Measurements from ENCODE around the gene ACTL7B. TPM values are rescaled to one million over a fixed set of nuclear protein-coding genes. Genes with fewer than 3 reads are reported as not detected.
A peak's percentile ranks its signal among the peaks of the same experiment; 100 is the strongest.

The ACTL7B gene
- total RNA-seq, 4 donors from 2014 or later: not detected

- 55 to 66% methylated on average over 4 of the region's 4 CpGs for WGBS, 2 donors
- H3K4me3 ChIP-seq (ENCODE audit: low read depth, poor library complexity, severe bottlenecking): no peak overlapping the region
- peak in 1 of 2 donors; percentile 31 for DNase-seq (ENCODE audit: low spot score in 2 of 2)
- TF ChIP-seq POLR2A (IDR thresholded peaks at IDR 0.05) (no peak), CTCF (IDR thresholded peaks at IDR 0.05) (no peak)
- intact Hi-C loops (cut with DNase I; ENCODE audit: low total_unique reads): no loop called here
These were observed 18.3 kb downstream of the ACTL7B start for GRCh38 chr9:108837530-108837929.

GRCh38 chr9:108836781-108837180 lies 19.0 kb downstream of the ACTL7B start:
- WGBS, 2 donors: 52 to 60% methylated on average over 5 of the region's 5 CpGs
- intact Hi-C loops (cut with DNase I; ENCODE audit: low total_unique reads): no loop called here

GRCh38 chr9:108836319-108836718 lies 19.5 kb downstream of the ACTL7B start:
- intact Hi-C loops (cut with DNase I; ENCODE audit: low total_unique reads): no loop called here
- 69 to 82% methylated on average over 9 of the region's 9 CpGs for WGBS, 2 donors
- DNase-seq (ENCODE audit: low spot score in 2 of 2): no peak
- TF ChIP-seq CTCF (IDR thresholded peaks at IDR 0.05) (no peak), POLR2A (IDR thresholded peaks at IDR 0.05) (no peak)
- H3K4me3 ChIP-seq (ENCODE audit: low read depth, poor library complexity, severe bottlenecking): no peak overlapping the region

More at GRCh38 chr9:108836781-108837180, 19.0 kb downstream of the ACTL7B start:
- TF ChIP-seq POLR2A (IDR thresholded peaks at IDR 0.05): no peak
- no peak for TF ChIP-seq CTCF (IDR thresholded peaks at IDR 0.05)
- DNase-seq (ENCODE audit: low spot score in 2 of 2): peak in 1 of 2 donors; percentile 60
- H3K4me3 ChIP-seq (ENCODE audit: low read depth, poor library complexity, severe bottlenecking): no peak overlapping the region

GRCh38 chr9:108835831-108836230 lies 20.0 kb downstream of the ACTL7B start:
- WGBS, 2 donors: 75 to 92% methylated on average over 7 of the region's 7 CpGs
- intact Hi-C loops (cut with DNase I; ENCODE audit: low total_unique reads): no loop called here
- DNase-seq (ENCODE audit: low spot score in 2 of 2): peak in 1 of 2 donors; percentile 78
- TF ChIP-seq CTCF (IDR thresholded peaks at IDR 0.05) (no peak), POLR2A (IDR thresholded peaks at IDR 0.05) (no peak)
- H3K4me3 ChIP-seq (ENCODE audit: low read depth, poor library complexity, severe bottlenecking): no peak overlapping the region

GRCh38 chr9:108834959-108835665 lies 20.7 kb downstream of the ACTL7B start:
- 48 to 53% methylated on average over 4 of the region's 4 CpGs for WGBS, 2 donors
- intact Hi-C loops (cut with DNase I; ENCODE audit: low total_unique reads): no loop called here
- TF ChIP-seq POLR2A (IDR thresholded peaks at IDR 0.05) (no peak), CTCF (IDR thresholded peaks at IDR 0.05) (no peak)
- H3K4me3 ChIP-seq (ENCODE audit: low read depth, poor library complexity, severe bottlenecking): no peak overlapping the region
- peak in 1 of 2 donors; percentile 13 for DNase-seq (ENCODE audit: low spot score in 2 of 2)

- H3K4me3 ChIP-seq (ENCODE audit: low read depth, poor library complexity, severe bottlenecking): no peak overlapping the region
- TF ChIP-seq CTCF (IDR thresholded peaks at IDR 0.05): no peak
- no peak for TF ChIP-seq POLR2A (IDR thresholded peaks at IDR 0.05)
- intact Hi-C loops (cut with DNase I; ENCODE audit: low total_unique reads): no loop called here
- 80 to 81% methylated on average over 3 of the region's 3 CpGs for WGBS, 2 donors
- no peak for DNase-seq (ENCODE audit: low spot score in 2 of 2)
These were observed 23.6 kb downstream of the ACTL7B start for GRCh38 chr9:108832179-108832500.

Measured in lower leg skin (tissue), 4 donors.